K562 (cell line): ENCODE data around the gene CHCHD6. TPM values are rescaled to one million over a fixed set of nuclear protein-coding genes. Genes with fewer than 3 reads are reported as not detected.

Experiments used
- ATAC-seq: fragments of 200-7000 bp; cut with Tn5 transposase; 3 replicates; pipeline ENCODE4 v1.9.1; 2020; ENCODE audit warnings: moderate library complexity
- BruUV-seq: library from RNA; stranded (reverse); fragments of 400-500 nt; replicated peaks from 2 replicates; lab custom pipeline; 2021; lab: Mats Ljungman, UMichigan
- CTCF ChIA-PET: fragments of 300-600 bp; formaldehyde crosslinking; extraction: SDS; loops from one replicate; lab custom pipeline; 2021; ENCODE audit warnings: low intra/inter-chr PET ratio; lab: Yijun Ruan, JAX
- POLR2A ChIA-PET: fragments of 300-600, 350-650 bp; sonication (Branson Sonifier 250); formaldehyde crosslinking; extraction: SDS; loops from one replicate; lab custom pipeline; 2021; ENCODE audit warnings: antibody characterized with exemption, inconsistent platforms; lab: Yijun Ruan, JAX
- DNase-seq, 4 experiments: peaks; one replicate each; pipeline versions ENCODE4 v3.0.0 to v3.0.0-alpha.2; 2011 to 2018; ENCODE audit warnings: low spot score in 3 of 4, mixed read lengths in 3 of 4; ENCODE audit errors: extremely low read depth in 1 of 4
- FAIRE-seq: peaks from 2 replicates; lab custom pipeline; 2011; peaks lifted over from hg19 to GRCh38; lab: Jason Lieb, UNC
- H2AFZ ChIP-seq: 2 replicates; pipeline ENCODE4 v1.6.0; 2011; ENCODE audit warnings: low read depth, low read length, control low read depth, inconsistent platforms
- H3K27ac ChIP-seq: fragments of 200-600 bp; 3 replicates; pipeline ENCODE4 v1.8.0; 2011; ENCODE audit warnings: low read depth, mild to moderate bottlenecking, control low read depth, inconsistent platforms, low read length, moderate library complexity, mixed read lengths; ENCODE audit errors: extremely low read depth
- H3K27me3 ChIP-seq, 2 experiments: fragments of 300-600 bp in 1 of 2; 2 replicates in 1 of 2; 3 replicates in 1 of 2; pipeline versions ENCODE4 v1.6.0 to v1.8.0; 2011; ENCODE audit warnings: inconsistent platforms in 2 of 2, low read length in 2 of 2, mild to moderate bottlenecking in 1 of 2, mixed read lengths in 1 of 2, moderate library complexity in 1 of 2; ENCODE audit not compliant: control insufficient read depth in 2 of 2, insufficient read depth in 2 of 2
- H3K36me3 ChIP-seq: fragments of 300-600 bp; 3 replicates; pipeline ENCODE4 v1.8.0; 2011; ENCODE audit warnings: mild to moderate bottlenecking, low read length, inconsistent platforms; ENCODE audit not compliant: control insufficient read depth, insufficient read depth
- H3K4me1 ChIP-seq, 2 experiments: fragments of 200-600 bp in 1 of 2; replicated peaks in 1 of 2; 2 replicates in 1 of 2; 3 replicates in 1 of 2; pipeline versions ENCODE4 v1.5.1 to v1.8.0; 2011; ENCODE audit warnings: inconsistent platforms in 2 of 2, low read length in 2 of 2, mild to moderate bottlenecking in 1 of 2, mixed read lengths in 1 of 2, moderate library complexity in 1 of 2; ENCODE audit not compliant: control insufficient read depth in 2 of 2, insufficient read depth in 2 of 2
- H3K4me2 ChIP-seq: 2 replicates; pipeline ENCODE4 v1.6.1; 2011; ENCODE audit warnings: low read length, control low read depth, inconsistent platforms, mixed read lengths; ENCODE audit not compliant: insufficient read depth
- H3K4me3 ChIP-seq: fragments of 200-600 bp; sonication (generic), shearing (Covaris generic); 2 replicates; pipeline ENCODE4 v1.5.1; 2016; ENCODE audit warnings: control low read depth, inconsistent platforms
- H3K79me2 ChIP-seq: fragments of 200-600 bp; 3 replicates; pipeline ENCODE4 v1.8.0; 2011; ENCODE audit warnings: low read length, inconsistent platforms; ENCODE audit not compliant: control insufficient read depth, insufficient read depth
- H3K9ac ChIP-seq, 2 experiments: 2 replicates each; pipeline versions ENCODE4 v1.6.0 to v1.6.1; 2011; ENCODE audit warnings: low read depth in 2 of 2, low read length in 2 of 2, control low read depth in 1 of 2, inconsistent platforms in 1 of 2, mild to moderate bottlenecking in 1 of 2, mixed read lengths in 1 of 2; ENCODE audit not compliant: insufficient read depth in 1 of 2
- H3K9me1 ChIP-seq: one replicate; pipeline ENCODE4 v1.6.0; 2011; ENCODE audit warnings: inconsistent platforms, mild to moderate bottlenecking, low read length, moderate library complexity; ENCODE audit not compliant: control insufficient read depth, insufficient read depth
- H3K9me3 ChIP-seq: replicated peaks from 2 replicates; pipeline ENCODE4 v1.5.1; 2011; ENCODE audit warnings: low read depth, low read length, inconsistent platforms; ENCODE audit not compliant: control insufficient read depth, insufficient read depth
- H4K20me1 ChIP-seq: replicated peaks from 2 replicates; pipeline ENCODE4 v1.6.1; 2011; ENCODE audit warnings: low read length, inconsistent platforms, mixed read lengths; ENCODE audit not compliant: control insufficient read depth, insufficient read depth
- CXXC5 ChIP-seq: fragments of 250-450 bp; sonication (Bioruptor Pico); IDR thresholded peaks from 2 replicates; pipeline ENCODE4 v1.8.0; 2022; ENCODE audit warnings: inconsistent platforms, mild to moderate bottlenecking, moderate library complexity
- ELF1 ChIP-seq: fragments of 200-800 bp; sonication (Bioruptor generic); IDR thresholded peaks from 2 replicates; pipeline ENCODE4 v1.6.1; 2016; ENCODE audit warnings: missing genetic modification characterization, missing compliant biosample characterization
- FOS ChIP-seq: IDR thresholded peaks from 3 replicates; pipeline ENCODE4 v1.6.1; 2011; ENCODE audit not compliant: insufficient read length; ENCODE audit errors: extremely low read depth
- MYBL2 ChIP-seq, 2 experiments: fragments of 450-650 bp in 1 of 2; sonication (generic) in 1 of 2; formaldehyde crosslinking in 1 of 2; IDR thresholded peaks; 2 replicates each; pipeline versions ENCODE4 v1.6.1 to v1.8.1; 2017 to 2022; ENCODE audit warnings: borderline replicate concordance in 1 of 2, inconsistent platforms in 1 of 2, low read depth in 1 of 2, mild to moderate bottlenecking in 1 of 2, missing genetic modification reagents in 1 of 2, moderate library complexity in 1 of 2
- NCOA1 ChIP-seq: fragments of 450-650 bp; IDR thresholded peaks from 2 replicates; pipeline ENCODE4 v1.6.1; 2016; ENCODE audit warnings: low read depth
- NCOR1 ChIP-seq: fragments of 450-650 bp; IDR thresholded peaks from 2 replicates; pipeline ENCODE4 v1.6.1; 2016; ENCODE audit warnings: mild to moderate bottlenecking, moderate library complexity
- TAF1 ChIP-seq: IDR thresholded peaks from 2 replicates; pipeline ENCODE4 v1.6.1; 2011; ENCODE audit warnings: mild to moderate bottlenecking, low read length, moderate library complexity; ENCODE audit not compliant: insufficient read depth, control insufficient read depth, severe bottlenecking; ENCODE audit errors: extremely low read depth
- ZFP30 ChIP-seq: fragments of 250-450 bp; sonication (Bioruptor Pico); IDR thresholded peaks from 2 replicates; pipeline ENCODE4 v1.8.0; 2022; ENCODE audit warnings: moderate library complexity, mild to moderate bottlenecking, inconsistent platforms, borderline replicate concordance
- WGBS: fragments of 100-300 bp; shearing (Covaris generic); methylation state at CpG from one replicate; pipeline ENCODE4 v1.1.6; 2016; ENCODE audit warnings: low coverage, mixed read lengths; ENCODE audit not compliant: insufficient coverage; ENCODE audit errors: missing lambda C conversion rate; 5-methylcytosine and 5-hydroxymethylcytosine counted together
- in situ Hi-C: fragments of 300-500 bp; cut with MboI; formaldehyde crosslinking; loops from 4 replicates; pipeline ENCODE4 v1.15.0; 2018; ENCODE audit warnings: inconsistent platforms, mixed read lengths
- intact Hi-C: fragments of 100-400 bp; cut with micrococcal nuclease; formaldehyde crosslinking; loops from 2 replicates; pipeline ENCODE4 v1.14.2; 2022
- polyA plus RNA-seq, 8 experiments: library from polyadenylated mRNA; depleted of rRNA in 4 of 8; stranded (reverse) in 5 of 8; unstranded in 3 of 8; fragments of >200 nt; fragmentation: Nextera tagmentation in 2 of 8; fragmentation: Illumina TruSeq in 1 of 8; extraction: Ambion mirVana in 2 of 8; extraction: Trizol in 1 of 8; gene quantifications; 2 replicates each; pipeline versions ENCODE4 v1.2.1 to v1.2.3, GENCODE V29; 2011 to 2014; ENCODE audit warnings: inconsistent platforms in 1 of 8, missing spikeins in 1 of 8
- total RNA-seq, 7 experiments: library from RNA; depleted of rRNA in 6 of 7; stranded (reverse); fragments of >200 nt in 6 of 7; fragmentation: Illumina TruSeq in 2 of 7; extraction: Trizol in 2 of 7; gene quantifications; 2 replicates each; pipeline versions ENCODE4 v1.2.1 to v1.2.3, GENCODE V29; 2011 to 2021; ENCODE audit warnings: low replicate concordance in 1 of 7
- TF ChIP-seq, protein P1 (sequence below): sonication (generic); formaldehyde crosslinking; IDR thresholded peaks from 2 replicates; pipeline ENCODE4 v1.8.0; 2022; ENCODE audit warnings: mild to moderate bottlenecking, missing genetic modification reagents

CHCHD6 gene
- total and polyA plus RNA-seq, 9 of the 15 experiments (the other 6 are each of a cell fraction or from before 2014, with no cell fraction given): 4.6 to 18.6 (median 10.9) TPM

DNA sequence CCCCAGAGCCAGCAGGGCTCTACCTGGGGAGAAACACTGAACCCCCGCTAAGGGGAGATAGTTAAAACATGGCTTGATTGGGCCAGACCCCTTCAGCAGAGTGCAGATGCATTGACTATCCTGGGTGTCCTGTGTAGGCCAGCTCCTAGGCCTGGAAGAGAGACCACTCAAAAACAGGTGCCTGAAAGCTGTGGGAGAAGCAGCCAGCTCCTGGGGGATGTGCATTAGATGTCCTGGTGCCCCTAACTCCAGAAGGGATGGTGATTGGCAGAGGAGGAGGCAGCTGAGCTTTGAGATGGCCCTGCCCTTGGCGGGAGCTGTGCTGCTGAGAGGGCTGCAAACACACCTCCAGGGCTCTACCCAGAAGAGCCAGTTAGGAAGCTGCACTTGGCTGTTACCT, 189.6 kb downstream of the CHCHD6 start:
- no peak for TF ChIP-seq CXXC5 (CRISPR knock-in tag)
- TF ChIP-seq ELF1 (tag): no peak
- TF ChIP-seq, protein P1, sequence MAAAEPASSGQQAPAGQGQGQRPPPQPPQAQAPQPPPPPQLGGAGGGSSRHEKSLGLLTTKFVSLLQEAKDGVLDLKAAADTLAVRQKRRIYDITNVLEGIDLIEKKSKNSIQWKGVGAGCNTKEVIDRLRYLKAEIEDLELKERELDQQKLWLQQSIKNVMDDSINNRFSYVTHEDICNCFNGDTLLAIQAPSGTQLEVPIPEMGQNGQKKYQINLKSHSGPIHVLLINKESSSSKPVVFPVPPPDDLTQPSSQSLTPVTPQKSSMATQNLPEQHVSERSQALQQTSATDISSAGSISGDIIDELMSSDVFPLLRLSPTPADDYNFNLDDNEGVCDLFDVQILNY (CRISPR knock-in tag): no peak
- TF ChIP-seq MYBL2 (IDR thresholded peaks at IDR 0.05; ENCODE audit: low read depth): no peak
- no peak for TF ChIP-seq MYBL2 (CRISPR knock-in tag; IDR thresholded peaks at IDR 0.05; ENCODE audit: borderline replicate concordance)
- no peak for TF ChIP-seq NCOA1
- no peak for TF ChIP-seq TAF1
- TF ChIP-seq ZFP30 (CRISPR knock-in tag): no peak
- no peak for TF ChIP-seq FOS
- no peak for TF ChIP-seq NCOR1
- TF ChIP-seq, all 486 proteins: peak for 0
- FAIRE-seq (no peak), DNase-seq (no peak), ATAC-seq (no peak)
- H3K27ac ChIP-seq: no peak overlapping the region
- no peaks in the 10 kb centered on the region for H3K27me3 ChIP-seq
- BruUV-seq: no TSS peak
- peaks cover 3% of the 10 kb centered on the region for H3K9me1 ChIP-seq
- intact Hi-C loops (no loop called here), in situ Hi-C loops (no loop called here)
- no peak overlapping the region for H2AFZ ChIP-seq
- ChIA-PET POLR2A (interaction anchor here (0.6 to 1.4 kb wide), 2 partner anchors 8 to 502 kb away, joined by 3 read pairs; no protein-coding TSS in a partner anchor), CTCF (no interaction called here)
- no peaks in the 10 kb centered on the region for H3K9me3 ChIP-seq
- no peaks in the 10 kb centered on the region for H4K20me1 ChIP-seq
- no peaks in the 10 kb centered on the region for H3K36me3 ChIP-seq
- H3K4me2 ChIP-seq: no peak overlapping the region
- no peak overlapping the region for H3K9ac ChIP-seq
- H3K4me3 ChIP-seq: no peak overlapping the region
- 94% methylated on average over 2 of the region's 2 CpGs for WGBS
- H3K79me2 ChIP-seq: no peaks in the 10 kb centered on the region
- peaks cover 7 to 12% of the 10 kb centered on the region in 2 experiments; a peak in 3 of 5 replicates for H3K4me1 ChIP-seq
